ENCODE measurements around the gene SCP2.
A peak's percentile ranks its signal among the peaks of the same experiment; 100 is the strongest.

The SCP2 gene

DNA sequence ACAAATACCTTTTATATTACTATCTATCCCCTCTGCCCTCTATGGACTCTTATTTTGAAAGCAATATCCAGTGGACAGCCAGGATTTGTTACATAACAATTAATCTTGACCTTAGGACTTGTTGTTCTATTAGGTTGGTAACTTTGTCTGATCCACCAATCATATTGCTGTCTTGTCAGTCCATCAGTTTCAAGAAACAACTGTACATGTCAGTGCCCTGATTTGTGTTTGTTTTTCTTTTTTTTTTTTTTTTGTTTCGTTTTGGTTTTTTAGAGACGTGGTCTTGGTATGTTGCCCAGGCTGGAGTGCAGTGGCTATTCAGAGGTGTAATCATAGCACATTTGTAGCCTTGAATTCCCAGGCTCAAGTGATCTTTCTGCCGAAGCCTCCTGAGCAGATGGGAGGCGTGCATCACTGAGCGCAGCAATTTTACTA lies 1.5 kb upstream of the SCP2 start:
- no peak for DNase-seq (ENCODE audit: low read depth in 1 of 2, low spot score in 1 of 2)
- H3K27me3 ChIP-seq (ENCODE audit: insufficient read depth, poor library complexity, severe bottlenecking) = no peaks in the 10 kb centered on the region
- no peak overlapping the region for H3K27ac ChIP-seq (replicated peaks)
- no peak for TF ChIP-seq GABPA (IDR thresholded peaks at IDR 0.05; ENCODE audit: low read depth)
- TF ChIP-seq, protein P1, sequence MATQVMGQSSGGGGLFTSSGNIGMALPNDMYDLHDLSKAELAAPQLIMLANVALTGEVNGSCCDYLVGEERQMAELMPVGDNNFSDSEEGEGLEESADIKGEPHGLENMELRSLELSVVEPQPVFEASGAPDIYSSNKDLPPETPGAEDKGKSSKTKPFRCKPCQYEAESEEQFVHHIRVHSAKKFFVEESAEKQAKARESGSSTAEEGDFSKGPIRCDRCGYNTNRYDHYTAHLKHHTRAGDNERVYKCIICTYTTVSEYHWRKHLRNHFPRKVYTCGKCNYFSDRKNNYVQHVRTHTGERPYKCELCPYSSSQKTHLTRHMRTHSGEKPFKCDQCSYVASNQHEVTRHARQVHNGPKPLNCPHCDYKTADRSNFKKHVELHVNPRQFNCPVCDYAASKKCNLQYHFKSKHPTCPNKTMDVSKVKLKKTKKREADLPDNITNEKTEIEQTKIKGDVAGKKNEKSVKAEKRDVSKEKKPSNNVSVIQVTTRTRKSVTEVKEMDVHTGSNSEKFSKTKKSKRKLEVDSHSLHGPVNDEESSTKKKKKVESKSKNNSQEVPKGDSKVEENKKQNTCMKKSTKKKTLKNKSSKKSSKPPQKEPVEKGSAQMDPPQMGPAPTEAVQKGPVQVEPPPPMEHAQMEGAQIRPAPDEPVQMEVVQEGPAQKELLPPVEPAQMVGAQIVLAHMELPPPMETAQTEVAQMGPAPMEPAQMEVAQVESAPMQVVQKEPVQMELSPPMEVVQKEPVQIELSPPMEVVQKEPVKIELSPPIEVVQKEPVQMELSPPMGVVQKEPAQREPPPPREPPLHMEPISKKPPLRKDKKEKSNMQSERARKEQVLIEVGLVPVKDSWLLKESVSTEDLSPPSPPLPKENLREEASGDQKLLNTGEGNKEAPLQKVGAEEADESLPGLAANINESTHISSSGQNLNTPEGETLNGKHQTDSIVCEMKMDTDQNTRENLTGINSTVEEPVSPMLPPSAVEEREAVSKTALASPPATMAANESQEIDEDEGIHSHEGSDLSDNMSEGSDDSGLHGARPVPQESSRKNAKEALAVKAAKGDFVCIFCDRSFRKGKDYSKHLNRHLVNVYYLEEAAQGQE (IDR thresholded peaks at IDR 0.05; ENCODE audit: insufficient replicate concordance, low read depth) = no peak
- TF ChIP-seq, protein P2, sequence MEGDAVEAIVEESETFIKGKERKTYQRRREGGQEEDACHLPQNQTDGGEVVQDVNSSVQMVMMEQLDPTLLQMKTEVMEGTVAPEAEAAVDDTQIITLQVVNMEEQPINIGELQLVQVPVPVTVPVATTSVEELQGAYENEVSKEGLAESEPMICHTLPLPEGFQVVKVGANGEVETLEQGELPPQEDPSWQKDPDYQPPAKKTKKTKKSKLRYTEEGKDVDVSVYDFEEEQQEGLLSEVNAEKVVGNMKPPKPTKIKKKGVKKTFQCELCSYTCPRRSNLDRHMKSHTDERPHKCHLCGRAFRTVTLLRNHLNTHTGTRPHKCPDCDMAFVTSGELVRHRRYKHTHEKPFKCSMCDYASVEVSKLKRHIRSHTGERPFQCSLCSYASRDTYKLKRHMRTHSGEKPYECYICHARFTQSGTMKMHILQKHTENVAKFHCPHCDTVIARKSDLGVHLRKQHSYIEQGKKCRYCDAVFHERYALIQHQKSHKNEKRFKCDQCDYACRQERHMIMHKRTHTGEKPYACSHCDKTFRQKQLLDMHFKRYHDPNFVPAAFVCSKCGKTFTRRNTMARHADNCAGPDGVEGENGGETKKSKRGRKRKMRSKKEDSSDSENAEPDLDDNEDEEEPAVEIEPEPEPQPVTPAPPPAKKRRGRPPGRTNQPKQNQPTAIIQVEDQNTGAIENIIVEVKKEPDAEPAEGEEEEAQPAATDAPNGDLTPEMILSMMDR (IDR thresholded peaks at IDR 0.05; ENCODE audit: insufficient read depth, low read length) = no peak
- TF ChIP-seq POLR2AphosphoS5 (IDR thresholded peaks at IDR 0.05; ENCODE audit: low read depth) = no peak
- no peak for TF ChIP-seq SPI1 (IDR thresholded peaks at IDR 0.05; ENCODE audit: borderline replicate concordance, low read depth)
- H3K4me3 ChIP-seq (replicated peaks; ENCODE audit: insufficient read depth, low read length) = no peak overlapping the region

DNA sequence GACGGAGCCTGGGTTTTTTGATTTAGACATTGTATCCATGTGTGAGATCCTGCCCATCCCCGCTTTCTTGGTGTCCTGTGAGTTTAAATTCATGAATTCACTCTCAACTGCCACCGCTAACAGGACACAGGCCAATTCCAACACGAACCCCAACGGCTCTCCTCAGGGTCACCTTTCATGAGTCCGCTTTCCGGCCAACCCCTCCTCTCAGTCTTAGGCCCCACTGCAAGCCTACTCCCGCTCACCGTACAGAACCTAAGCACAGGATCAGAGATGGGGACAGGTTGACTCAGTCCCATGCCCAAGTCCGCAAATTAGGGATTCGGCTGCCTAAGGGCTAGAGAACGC lies 238 bp upstream of the SCP2 start:
- Histone ChIP-seq H3K4me3 (replicated peaks; ENCODE audit: insufficient read depth, low read length) (peak overlapping the region; percentile 65), H3K27me3 (ENCODE audit: insufficient read depth, poor library complexity, severe bottlenecking) (no peaks in the 10 kb centered on the region), H3K27ac (replicated peaks) (peak overlapping the region; percentile 77; the same call in 1 of the 2 replicates)
- no peak for DNase-seq (ENCODE audit: low read depth in 1 of 2, low spot score in 1 of 2)
- TF ChIP-seq, protein P2 (IDR thresholded peaks at IDR 0.05; ENCODE audit: insufficient read depth, low read length) = no peak
- TF ChIP-seq SPI1 (IDR thresholded peaks at IDR 0.05; ENCODE audit: borderline replicate concordance, low read depth) (no peak), GABPA (IDR thresholded peaks at IDR 0.05; ENCODE audit: low read depth) (no peak), POLR2AphosphoS5 (IDR thresholded peaks at IDR 0.05; ENCODE audit: low read depth) (no peak)
- TF ChIP-seq, protein P1 (IDR thresholded peaks at IDR 0.05; ENCODE audit: insufficient replicate concordance, low read depth) = no peak

DNA sequence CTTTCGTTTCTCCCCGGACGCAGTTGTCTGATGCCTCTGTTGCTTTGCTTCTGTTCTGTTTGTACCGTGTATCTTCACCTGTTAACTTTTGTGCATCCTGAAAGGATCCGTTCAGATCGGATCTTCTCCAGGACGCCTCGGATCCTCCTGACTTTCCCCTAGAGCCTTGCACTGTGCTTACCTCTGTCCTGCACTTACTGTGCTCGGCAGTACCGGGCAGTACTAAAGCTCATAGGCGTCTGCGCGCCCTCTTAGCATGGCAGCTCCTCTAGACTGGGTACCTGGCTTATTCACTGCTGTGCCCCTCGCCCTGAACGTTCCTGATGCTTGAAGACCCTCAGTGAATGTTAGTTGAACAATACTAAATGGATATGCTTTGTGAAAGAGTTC lies 934 bp downstream of the SCP2 start:
- Histone ChIP-seq H3K27ac (replicated peaks) (peak overlapping the region; percentile 77), H3K27me3 (ENCODE audit: insufficient read depth, poor library complexity, severe bottlenecking) (no peaks in the 10 kb centered on the region), H3K4me3 (replicated peaks; ENCODE audit: insufficient read depth, low read length) (peak overlapping the region; percentile 65)
- TF ChIP-seq, protein P2 (IDR thresholded peaks at IDR 0.05; ENCODE audit: insufficient read depth, low read length) = no peak
- TF ChIP-seq POLR2AphosphoS5 (IDR thresholded peaks at IDR 0.05; ENCODE audit: low read depth) (no peak), GABPA (IDR thresholded peaks at IDR 0.05; ENCODE audit: low read depth) (no peak), SPI1 (IDR thresholded peaks at IDR 0.05; ENCODE audit: borderline replicate concordance, low read depth) (no peak)
- TF ChIP-seq, protein P1 (IDR thresholded peaks at IDR 0.05; ENCODE audit: insufficient replicate concordance, low read depth) = no peak
- DNase-seq (ENCODE audit: low read depth in 1 of 2, low spot score in 1 of 2) = peak in 1 of 2 experiments; percentile 13

Measured in HL-60 (cell line).